NCI-H1436 treated with DMSO at 0.1 percent for 48 hours (cell line): Measurements from ENCODE around the gene EXOC4.

ENCODE experiments used
- DNase-seq: peaks from one replicate; lab custom pipeline; 2025; lab: John Stamatoyannopoulos, UW

The EXOC4 gene

DNA sequence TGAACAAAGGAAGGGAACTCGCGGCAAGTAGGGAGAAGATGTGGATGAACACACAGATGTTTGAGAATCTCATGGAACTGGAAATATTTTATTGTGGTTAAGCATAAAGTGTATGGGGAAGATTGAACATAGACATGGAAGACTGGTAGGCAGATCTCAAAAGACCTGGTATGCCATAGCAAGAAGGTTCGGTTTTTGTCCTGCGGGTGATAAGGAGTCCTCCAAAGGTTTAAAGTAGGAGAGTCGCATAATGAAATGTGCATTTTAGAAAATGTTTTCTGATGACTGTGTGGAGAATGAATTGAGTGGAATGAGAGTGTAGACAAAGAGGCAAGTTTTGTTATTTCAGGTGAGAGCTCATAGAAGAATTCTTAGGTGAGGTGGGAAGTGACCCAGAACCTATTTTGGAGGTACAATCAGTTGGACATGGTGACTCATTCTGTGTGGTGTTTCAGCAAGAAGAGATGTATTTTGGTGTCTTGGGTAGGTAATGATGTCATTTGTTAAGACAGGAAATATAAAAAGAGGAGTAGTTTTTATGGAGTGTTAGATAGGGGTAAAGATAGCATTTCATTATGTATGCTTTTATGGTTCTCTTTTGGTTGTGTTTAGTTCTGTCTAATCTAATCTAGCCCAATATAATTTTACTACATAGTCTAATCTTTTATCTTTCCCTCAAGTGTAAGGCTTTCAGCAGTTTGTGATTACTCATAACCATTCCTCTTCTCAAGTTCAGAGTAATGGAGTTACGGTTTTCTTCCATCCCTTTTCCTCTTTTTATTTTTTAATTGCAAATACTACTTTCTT is 239.2 kb downstream of the EXOC4 start:
- no peak for DNase-seq

DNA sequence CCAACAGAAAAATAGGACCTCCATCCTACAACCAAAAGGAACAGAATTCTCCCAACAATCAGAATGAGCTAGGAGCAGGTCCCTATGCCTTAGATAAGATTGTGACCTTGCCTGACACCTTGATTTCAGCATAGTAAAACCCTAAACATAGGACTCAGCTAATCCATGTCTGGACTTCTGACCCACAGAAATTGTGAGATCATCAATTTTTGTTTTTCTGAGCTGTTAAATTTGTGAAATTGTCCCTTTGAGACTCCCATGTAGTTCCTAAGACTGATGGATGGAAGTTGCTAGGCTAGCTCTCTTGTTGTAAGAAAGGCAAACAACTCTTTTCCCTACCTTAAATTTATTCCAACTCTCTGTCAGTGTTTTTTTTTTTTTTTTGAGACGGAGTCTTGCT is 244.2 kb downstream of the EXOC4 start:
- no peak for DNase-seq

DNA sequence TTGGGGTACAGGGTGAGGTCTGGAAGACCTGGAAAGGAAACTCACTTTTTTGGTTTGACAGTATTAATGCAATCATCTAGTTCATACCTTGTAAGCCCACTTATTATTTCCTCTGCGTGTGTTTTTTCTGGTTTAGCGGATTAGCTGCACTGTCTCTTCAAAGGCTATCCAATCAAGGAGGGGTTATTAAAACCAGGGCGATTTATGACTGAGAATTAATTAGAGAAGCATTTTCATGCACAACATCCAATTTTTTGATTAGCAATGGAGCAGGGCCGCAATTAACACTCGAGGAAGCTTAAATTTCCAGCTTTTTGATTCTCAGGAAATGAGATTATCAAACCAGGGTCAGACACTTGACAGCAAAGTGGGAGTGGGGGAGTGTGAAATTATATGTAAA is 248.9 kb downstream of the EXOC4 start:
- no peak for DNase-seq

DNA sequence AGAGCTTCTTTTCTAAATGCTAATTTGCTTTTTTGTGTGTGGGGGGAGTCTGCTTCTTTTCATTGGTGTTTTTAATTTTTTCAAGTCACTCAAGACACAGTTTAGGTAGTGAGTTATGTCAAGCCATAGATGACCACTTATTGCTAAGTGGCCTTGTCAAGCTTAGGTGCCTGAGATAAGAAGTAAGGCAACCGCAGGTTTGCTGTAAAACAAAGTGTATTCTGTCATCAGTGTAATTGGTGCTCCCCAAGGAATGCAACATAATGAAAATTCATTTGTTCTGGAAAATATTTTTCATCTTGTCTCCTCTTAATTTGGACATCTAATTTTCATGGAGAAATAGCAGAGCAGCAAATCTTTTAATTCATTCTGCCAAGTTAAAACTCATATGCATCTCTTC is 249.6 kb downstream of the EXOC4 start:
- peak; percentile 24 for DNase-seq

DNA sequence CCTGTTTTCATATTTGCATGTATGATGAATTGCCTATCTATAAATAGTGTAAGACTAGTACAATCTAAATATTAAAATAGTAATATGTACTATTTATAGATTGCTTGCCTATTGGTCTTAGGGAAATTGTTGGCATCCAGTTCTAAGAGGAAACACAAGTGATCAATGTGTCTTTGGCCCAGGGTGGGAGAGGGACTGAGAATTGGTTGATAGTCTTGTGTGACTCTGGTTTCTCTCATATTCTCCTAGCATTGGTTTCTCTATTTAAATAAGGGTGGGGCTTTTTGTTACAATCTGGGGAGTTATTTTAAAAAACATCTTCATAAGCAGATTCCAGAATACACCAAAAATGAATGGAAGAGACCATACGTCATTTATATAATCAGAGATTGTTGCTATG is 250.1 kb downstream of the EXOC4 start:
- no peak for DNase-seq

DNA sequence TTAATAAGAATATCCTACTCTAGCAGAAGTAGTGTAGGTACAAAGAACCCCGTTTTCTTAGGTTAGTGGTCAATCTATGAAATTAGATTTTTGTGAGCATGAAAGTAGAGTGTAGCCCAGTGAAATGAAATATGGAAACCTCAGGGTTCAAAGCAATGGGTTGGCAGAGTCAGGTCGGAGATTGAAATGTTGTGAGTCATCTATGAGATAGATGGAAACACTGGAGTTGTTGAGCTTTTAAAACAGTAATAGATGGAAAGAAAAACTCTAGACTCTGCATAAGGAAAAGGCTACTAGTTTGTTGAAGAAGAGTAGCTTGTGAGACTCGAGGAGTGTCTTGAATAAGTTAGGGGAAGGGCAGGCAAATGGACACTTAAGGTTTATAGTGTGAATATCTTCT is 251.9 kb downstream of the EXOC4 start:
- no peak for DNase-seq

DNA sequence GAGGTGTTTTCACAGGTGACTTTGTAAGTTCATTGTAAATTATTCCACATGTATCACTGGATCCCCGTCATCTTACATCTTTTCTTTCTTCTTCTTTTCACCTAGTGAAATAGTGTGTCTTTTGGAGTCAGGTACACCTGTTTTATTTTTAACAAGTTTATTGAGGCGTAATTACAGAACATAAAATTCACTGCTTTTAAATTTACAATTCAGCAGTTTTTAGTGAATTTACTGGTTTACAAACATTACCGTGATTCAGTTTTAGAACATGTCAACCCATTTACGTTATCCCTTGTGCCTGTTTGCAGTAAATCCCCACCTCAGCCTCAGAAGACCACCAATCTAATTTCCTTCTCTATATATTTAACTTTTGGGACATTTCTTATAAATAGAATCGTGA is 256.9 kb downstream of the EXOC4 start:
- no peak for DNase-seq

DNA sequence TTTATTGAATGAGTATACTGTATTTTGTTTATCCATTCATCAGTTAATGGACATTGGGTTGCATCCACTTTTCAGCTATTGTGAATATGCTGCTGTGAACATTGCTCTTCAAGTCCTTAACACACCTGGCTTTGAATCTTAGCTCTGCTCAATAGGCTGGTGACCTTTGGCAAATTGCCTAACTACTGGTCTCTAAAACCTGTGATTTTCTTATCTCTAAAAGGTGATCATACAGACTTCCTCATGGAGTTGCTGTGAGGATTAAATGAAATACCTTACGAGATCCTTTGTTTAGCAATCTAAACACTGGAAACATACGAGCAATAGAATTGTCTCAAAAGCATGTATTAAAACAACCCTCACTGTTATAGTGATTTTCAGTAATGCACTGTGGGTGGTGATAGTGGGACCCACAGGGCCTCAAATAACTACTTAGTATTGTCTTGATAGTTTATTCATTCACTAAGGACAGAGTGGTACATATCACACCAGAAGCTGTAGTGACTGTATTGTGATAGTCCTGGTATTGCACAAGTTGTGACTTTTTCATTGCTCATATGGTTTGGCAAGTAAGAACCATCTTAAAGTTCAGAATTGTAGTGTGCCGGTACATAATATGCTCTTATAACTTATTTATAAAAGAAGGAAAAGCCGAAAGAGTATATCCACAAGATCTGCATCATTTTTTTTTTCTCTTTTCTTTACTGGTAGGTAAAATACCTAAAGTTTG is 257.6 kb downstream of the EXOC4 start:
- DNase-seq = no peak

DNA sequence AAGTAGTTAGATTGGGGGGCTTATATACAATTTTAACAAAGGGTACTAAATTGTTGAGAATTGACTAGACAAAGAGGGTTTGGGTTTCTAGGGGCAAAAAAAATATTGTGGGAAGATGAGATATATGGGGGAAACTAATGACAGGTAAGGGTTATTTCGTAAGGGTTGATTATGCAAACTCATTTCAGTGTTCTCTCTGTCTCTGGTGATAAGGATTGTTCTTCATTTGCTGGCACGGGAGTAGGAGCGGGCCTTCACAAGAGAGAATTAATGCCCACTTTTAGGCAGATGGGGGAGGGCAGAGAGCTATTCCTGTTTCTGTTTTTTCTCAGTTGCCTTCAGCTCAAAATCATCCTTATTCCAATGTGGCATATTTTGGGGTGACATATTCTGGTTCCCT is 258.4 kb downstream of the EXOC4 start:
- DNase-seq = no peak

DNA sequence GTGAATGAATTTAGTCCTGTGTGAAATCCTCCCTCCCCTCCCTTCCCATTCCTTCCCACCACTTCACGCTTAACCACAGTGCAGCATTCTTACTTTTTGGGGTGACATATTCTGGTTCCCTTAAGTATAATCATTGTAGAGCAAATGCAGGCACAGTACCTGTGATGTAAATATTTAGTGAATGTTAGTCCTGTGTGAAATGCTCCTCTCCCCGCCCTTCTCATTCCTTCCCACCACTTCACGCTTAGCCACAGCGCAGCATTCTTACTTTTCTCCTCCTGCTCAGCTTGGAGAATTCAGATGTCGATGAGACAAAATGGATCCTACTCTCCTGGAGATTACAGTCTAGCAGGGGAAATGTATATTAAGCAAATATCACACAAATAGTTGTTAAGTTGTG is 258.8 kb downstream of the EXOC4 start:
- no peak for DNase-seq

DNA sequence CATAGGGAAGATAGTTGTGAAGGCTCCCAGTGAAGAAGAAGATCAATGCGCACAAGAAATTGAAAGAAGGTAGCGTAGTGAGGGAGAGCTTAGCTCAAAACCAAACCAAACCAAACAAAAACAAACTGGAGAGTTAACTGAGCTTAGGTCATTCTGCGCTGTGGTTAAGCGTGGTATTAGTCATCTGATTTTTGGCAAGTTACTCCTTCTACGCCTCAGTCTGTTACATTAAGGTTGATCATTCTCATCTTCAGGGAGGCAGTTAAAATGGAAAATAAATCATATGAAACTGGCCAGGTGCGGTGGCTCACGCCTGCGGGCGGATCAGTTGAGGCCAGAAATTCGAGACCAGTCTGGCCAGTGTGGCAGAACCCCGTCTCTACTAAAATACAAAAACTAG is 259.7 kb downstream of the EXOC4 start:
- DNase-seq = no peak

DNA sequence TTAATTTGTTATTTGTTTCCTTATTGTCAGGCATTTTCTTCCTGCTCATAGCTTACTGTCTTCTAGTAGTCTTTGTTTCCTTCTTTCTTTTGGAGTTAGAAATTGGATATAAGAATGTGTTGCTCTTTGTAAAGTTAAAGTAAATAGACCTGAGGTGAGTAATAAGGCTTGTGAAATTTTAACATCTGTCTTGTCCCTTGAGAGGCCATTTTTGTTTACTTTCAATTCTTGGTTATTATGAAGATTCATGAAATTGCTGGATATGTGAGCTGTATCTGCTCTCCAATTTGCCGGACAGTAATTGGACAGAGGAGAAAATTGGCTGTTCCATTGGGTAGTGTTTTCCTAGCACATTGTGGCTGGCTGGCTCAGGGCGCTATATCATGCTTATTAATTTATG is 260.7 kb downstream of the EXOC4 start:
- DNase-seq = no peak

DNA sequence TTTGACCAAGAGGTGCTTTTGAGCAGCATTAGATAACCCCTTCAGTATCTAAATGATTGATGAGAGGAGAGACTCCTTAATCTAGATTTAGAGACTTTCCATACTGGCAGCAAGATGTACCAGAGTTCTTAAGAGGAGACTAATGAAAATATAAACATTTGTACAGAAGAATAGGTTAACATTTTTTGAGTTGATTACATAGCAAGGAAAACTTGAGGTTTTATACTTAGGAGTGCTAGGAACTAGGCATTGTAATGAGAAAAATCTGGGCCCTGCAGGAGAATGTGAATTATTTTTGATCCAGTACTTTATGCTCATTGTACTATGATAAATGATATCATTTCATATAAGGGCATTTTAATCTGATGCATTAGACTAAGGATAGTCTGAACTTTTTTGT is 261.7 kb downstream of the EXOC4 start:
- DNase-seq = no peak

DNA sequence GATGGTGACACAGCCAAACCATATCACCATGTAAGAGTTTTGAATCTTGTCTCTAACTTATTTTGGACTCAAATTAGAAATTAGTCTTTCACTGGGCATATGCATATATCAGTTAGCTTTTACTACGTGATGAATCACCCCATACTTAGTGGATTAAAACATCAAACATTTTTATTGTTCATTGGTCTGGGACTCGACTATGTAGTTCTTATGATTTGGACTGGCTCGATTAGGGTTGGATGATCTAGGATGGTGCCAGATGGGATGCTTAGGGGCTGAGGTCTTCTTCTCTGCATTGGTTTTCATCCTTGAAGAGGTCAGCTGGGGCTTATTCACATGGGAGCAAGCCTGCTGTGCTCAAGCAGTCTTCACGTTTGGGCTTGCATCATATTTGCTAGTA is 264.9 kb downstream of the EXOC4 start:
- DNase-seq = no peak

DNA sequence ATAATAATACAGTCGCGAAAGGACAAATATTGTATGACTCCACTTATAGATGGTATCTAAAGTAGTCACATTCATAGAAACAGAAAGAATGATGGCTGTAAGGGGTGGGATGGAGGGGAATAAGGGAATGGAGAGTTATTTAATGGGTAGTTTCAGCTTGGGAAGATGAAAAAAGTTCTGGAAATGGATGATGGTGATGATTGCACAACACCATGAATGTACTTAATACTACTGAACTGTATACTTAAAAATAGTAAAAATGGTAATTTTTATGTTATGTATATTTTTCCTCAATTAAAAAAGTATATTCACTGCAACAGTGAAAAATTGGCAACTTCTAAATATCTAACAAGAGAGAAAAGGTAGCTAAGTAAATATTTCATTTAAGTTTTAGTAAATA is 265.8 kb downstream of the EXOC4 start:
- DNase-seq = no peak

DNA sequence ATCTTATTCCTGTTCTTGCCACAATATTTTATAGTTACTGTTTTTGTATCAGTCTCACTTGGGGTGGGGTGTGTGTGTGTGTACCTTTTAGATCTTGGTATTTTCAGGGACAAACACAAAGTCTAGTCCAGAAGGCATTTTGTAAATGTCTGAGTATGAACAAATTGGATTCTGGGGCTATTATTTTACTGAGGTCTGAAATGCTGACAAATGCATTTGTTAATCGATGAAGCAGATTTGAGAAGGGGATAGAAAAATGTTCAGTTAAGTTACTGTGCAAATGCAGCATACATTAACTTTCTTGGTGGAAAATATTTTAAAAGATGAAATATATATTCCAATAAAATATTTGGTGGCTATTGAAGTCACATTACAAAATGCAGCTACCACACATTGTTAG is 267.4 kb downstream of the EXOC4 start:
- no peak for DNase-seq

DNA sequence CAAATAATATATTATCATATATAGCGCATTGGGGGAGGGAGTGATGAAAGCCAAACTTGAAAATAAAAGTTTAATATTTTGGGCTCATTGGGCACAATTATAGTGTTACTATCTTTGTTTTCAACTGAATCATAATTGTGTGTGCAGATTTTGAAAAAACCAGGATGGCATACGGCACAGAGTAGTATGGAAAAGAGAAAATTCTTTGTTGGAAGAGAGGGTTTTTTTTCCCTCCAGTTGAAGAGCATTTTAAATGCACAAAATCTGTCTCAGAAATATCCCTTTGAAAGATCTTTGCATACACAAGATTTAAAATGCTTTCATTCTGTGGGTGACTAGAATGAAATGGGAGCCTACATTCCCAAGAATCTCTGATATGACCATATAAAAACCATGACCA is 269.6 kb downstream of the EXOC4 start:
- no peak for DNase-seq

DNA sequence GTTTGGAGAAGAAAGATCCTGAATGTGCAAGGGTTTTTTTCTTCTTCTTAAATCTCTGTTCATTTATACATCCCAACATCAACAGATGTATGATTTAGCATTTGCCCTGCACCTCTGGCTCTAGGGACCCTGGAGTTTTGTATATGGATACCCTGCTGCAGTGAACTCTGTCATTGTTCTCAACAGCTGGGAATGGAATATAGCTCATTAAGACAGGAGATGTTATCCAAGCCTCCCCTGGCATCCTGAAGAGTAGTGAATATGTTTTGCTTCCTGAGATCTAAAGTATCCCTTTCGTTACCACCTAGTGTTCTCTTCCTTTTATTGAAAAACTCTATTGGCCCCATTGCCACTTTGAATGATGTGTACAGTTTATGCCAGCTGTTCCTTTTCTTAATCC is 275.9 kb downstream of the EXOC4 start:
- DNase-seq = no peak

DNA sequence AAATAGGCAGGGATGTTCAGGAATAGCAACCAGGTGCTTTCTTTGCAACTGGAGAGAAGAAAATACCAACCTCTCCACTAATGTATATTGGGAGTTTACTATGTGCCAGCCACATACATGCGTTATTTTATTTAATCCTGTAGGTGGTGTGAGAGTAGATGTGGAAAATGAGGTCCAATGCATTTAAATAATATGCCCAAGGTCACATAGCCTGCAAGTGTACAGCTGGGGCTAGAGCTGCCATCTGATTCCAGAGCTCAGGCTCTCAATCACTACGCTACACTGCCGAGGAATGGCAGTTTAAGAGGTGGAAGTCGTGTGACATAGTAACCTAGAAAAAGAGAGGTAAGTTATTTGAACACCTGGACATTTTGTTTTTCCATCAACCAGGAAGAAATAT is 277.0 kb downstream of the EXOC4 start:
- DNase-seq = no peak

DNA sequence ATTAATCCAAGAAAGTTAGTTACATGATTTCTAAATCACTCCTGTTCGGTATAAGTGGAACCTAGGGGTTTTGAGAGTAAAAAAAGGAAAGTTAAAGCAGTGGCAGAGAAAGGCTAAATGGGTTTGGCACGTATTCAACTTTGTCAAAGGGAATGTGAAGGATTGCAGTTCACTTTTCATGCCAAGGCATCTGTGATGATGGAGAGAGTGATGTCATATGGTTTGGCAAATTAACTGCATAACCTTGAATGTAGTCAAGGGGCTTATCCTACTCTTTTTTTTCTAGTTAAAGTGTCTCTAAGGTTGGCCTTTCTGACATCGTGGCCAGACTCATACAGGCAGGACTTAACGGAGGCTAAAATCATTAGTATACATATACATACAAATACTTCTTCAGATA is 277.8 kb downstream of the EXOC4 start:
- DNase-seq = no peak

DNA sequence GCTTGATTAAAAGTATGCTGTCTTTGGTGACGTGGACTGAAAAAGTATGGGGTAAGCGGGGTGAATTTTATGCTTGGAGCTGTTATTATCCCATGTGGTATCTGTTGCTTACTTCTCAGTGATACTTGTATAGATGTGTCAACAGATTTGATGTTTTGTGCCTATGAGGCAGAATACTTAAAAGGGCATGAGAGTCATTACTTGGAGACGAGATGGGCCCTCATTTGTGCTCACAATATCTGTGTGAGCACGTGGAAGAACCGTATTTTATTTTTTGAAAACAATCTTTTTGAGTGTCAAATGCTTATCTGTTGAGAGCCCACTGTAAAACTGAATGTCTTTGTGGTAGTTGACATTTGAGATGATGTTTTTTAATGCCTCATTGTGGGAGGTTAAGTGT is 281.9 kb downstream of the EXOC4 start:
- no peak for DNase-seq

DNA sequence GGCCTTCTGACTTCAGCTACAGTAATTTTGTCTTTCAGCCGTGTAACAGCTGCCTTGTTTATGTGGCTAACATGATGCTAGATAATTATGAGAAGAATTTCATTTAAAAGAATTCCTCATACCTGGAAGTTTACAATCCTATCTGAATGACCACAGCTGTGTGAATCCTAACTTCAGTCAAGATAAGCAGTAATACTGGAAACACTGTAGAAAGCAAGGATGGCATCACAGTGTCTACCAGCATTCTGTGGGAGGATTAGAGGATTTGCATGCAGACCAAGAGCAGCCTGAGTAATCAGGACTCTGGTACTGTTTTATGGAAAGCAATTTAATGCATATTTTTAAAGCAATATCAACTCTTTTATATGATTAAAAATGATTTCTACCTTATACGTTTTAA is 282.4 kb downstream of the EXOC4 start:
- no peak for DNase-seq

DNA sequence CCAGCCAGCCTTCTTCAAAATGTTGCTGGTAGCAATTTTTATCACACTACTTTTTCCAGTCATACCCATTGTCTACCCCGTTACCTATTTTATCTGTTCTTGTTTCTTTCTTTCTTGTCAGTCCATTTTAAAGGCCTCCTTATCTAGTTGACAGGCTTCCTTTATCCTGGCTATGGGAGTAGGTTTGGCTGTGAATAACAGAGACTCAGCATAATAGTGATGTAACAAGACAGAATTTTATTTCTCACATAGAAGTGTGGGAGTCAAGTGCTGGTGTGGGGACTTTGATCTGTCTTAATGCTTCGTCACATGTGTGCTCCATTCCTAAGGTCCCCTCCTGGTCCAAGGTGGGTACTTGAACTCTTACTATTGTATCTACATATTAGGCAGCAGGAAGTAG is 283.6 kb downstream of the EXOC4 start:
- no peak for DNase-seq

DNA sequence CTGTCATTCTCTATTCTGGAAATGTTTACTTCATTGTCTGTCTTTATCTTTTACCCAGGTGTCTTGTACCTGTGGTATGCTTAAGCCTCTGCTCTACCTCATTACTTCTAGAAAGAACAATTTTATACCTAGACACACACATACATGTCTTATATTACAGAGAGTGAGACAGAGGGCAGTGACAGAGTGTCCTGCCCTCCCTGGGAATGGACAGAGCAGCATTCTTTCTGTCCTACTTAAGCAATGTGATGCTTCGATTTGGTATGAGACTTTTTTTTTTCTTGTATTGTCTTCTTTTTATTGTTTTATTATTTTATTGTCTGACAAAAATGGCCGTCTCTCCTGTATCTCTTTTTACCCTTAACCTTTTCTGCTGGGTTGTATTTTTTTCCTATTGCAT is 286.1 kb downstream of the EXOC4 start:
- no peak for DNase-seq
